Lower leg skin (tissue), 3 donors: ENCODE measurements around the gene RYR2.

Source experiments
- POLR2A ChIP-seq, 2 donors: fragments of 450-650 bp; IDR thresholded peaks; one replicate each; pipeline ENCODE4 v1.6.1; 2016 to 2017; ENCODE audit warnings: antibody characterized with exemption in 2 of 2, mild to moderate bottlenecking in 1 of 2, moderate library complexity in 1 of 2
- TF ChIP-seq, protein P1 (sequence below), 3 donors: fragments of 450-650 bp; IDR thresholded peaks; one replicate each; pipeline ENCODE4 v1.5.1; 2016; ENCODE audit warnings: antibody characterized with exemption in 3 of 3, mild to moderate bottlenecking in 3 of 3, moderate library complexity in 2 of 3

DNA sequence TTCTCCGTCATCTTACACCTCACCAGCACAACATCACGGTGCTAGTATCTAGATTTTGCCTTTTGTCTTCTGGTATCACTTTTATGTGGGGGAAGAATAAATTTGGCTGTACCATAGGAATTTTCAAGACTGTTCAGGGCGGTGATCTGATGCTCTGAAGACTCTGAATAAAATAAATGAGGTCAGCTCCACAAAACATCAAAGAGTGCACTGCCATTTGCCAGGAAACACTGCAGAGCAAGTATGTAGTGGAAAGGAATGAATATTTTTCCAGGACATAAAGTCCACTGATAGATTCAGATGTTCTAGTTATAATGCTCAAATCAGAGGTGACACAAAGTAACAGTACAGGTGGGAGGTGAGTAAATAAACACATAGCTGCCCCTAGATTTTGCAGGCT lies 792.5 kb downstream of the RYR2 start:
- TF ChIP-seq POLR2A (IDR thresholded peaks at IDR 0.05), result no peak
- TF ChIP-seq, protein P1, sequence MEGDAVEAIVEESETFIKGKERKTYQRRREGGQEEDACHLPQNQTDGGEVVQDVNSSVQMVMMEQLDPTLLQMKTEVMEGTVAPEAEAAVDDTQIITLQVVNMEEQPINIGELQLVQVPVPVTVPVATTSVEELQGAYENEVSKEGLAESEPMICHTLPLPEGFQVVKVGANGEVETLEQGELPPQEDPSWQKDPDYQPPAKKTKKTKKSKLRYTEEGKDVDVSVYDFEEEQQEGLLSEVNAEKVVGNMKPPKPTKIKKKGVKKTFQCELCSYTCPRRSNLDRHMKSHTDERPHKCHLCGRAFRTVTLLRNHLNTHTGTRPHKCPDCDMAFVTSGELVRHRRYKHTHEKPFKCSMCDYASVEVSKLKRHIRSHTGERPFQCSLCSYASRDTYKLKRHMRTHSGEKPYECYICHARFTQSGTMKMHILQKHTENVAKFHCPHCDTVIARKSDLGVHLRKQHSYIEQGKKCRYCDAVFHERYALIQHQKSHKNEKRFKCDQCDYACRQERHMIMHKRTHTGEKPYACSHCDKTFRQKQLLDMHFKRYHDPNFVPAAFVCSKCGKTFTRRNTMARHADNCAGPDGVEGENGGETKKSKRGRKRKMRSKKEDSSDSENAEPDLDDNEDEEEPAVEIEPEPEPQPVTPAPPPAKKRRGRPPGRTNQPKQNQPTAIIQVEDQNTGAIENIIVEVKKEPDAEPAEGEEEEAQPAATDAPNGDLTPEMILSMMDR (IDR thresholded peaks at IDR 0.05), result no peak
